Adipocyte (in vitro differentiated cells): ENCODE data around the gene PSMD3.
"Not testable (repeated sequence)": the region's sequence is repeated elsewhere in the genome, so short reads cannot be mapped to it uniquely, and the experiment has no call there.

Experiments used
- DNase-seq: peaks from one replicate; pipeline ENCODE4 v3.0.0-alpha.2; 2015; ENCODE audit warnings: low read depth
- H3K27me3 ChIP-seq: replicated peaks from 2 replicates; pipeline ENCODE4 v1.7.0; 2013; ENCODE audit warnings: mild to moderate bottlenecking, low read length, moderate library complexity; ENCODE audit not compliant: control insufficient read depth, insufficient read depth
- H3K36me3 ChIP-seq: 2 replicates; pipeline ENCODE4 v1.7.0; 2013; ENCODE audit warnings: low read length, mild to moderate bottlenecking, moderate library complexity; ENCODE audit not compliant: control insufficient read depth, insufficient read depth, severe bottlenecking
- H3K4me1 ChIP-seq: 2 replicates; pipeline ENCODE4 v1.7.0; 2013; ENCODE audit warnings: mild to moderate bottlenecking, low read length, moderate library complexity; ENCODE audit not compliant: control insufficient read depth, insufficient read depth
- H3K4me3 ChIP-seq: 2 replicates; pipeline ENCODE4 v1.7.0; 2013; ENCODE audit warnings: mild to moderate bottlenecking, low read length, moderate library complexity
- H3K9ac ChIP-seq: 2 replicates; pipeline ENCODE4 v1.7.0; 2013; ENCODE audit warnings: mild to moderate bottlenecking, low read length, moderate library complexity
- H3K9me3 ChIP-seq: 2 replicates; pipeline ENCODE4 v1.7.0; 2013; ENCODE audit warnings: mild to moderate bottlenecking, low read length, moderate library complexity; ENCODE audit not compliant: control insufficient read depth

PSMD3 gene

DNA sequence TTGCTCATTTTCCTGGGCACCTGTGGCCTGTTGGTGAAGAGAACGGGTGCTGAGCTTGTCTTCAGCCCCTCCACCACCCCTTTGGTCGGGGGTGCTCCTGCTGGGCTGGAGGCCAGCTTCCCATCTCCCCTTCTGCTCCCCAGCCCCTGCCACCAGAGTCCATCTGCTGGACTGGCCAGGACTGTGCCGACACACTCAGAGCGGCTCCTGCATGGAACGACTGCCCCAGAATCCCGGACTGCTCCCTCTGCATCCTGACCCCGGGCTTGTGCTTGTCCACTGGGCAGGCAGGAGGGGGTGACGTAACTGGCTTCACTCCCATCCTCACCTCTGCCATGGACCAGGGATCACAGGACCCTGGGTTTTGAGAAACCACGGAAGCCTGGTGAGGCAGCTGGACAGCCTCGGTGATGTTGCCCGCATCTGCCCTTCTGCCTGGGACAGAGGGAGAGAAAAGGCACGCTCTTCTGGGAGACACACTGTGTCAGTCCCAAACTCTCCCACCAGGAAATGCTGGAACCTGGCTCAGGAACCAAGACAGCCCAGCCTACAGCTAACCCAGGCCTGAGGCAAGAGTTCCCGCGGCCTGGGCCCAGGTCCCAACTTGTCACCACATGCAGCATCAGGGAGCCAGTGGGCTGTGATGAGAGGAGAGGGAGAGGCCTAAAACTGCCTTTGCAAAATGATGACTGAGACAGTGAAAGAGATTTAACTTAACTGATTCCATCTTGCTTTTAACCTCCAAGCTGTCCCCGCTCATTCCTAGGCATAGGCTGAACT lies 33.9 kb upstream of the PSMD3 start:
- DNase-seq = no peak
- Histone ChIP-seq H3K27me3 (peaks cover 3% of the 10 kb centered on the region), H3K9me3 (no peaks in the 10 kb centered on the region), H3K36me3 (no peaks in the 10 kb centered on the region), H3K4me3 (no peak overlapping the region), H3K9ac (no peak overlapping the region), H3K4me1 (peaks cover 11% of the 10 kb centered on the region)

GRCh38 chr17:39948489-39948828 lies 32.1 kb upstream of the PSMD3 start:
- H3K4me1 ChIP-seq = peaks cover 15% of the 10 kb centered on the region
- not testable (repeated sequence) for H3K36me3 ChIP-seq, DNase-seq, H3K4me3 ChIP-seq, H3K9ac ChIP-seq, H3K27me3 ChIP-seq, H3K9me3 ChIP-seq

GRCh38 chr17:39949028-39949427 lies 31.6 kb upstream of the PSMD3 start:
- H3K4me1 ChIP-seq = peaks cover 15% of the 10 kb centered on the region
- DNase-seq = no peak
- no peaks in the 10 kb centered on the region for H3K36me3 ChIP-seq
- H3K27me3 ChIP-seq = peaks cover under 1% of the 10 kb centered on the region
- H3K9me3 ChIP-seq = no peaks in the 10 kb centered on the region
- no peak overlapping the region for H3K4me3 ChIP-seq
- H3K9ac ChIP-seq = no peak overlapping the region

DNA sequence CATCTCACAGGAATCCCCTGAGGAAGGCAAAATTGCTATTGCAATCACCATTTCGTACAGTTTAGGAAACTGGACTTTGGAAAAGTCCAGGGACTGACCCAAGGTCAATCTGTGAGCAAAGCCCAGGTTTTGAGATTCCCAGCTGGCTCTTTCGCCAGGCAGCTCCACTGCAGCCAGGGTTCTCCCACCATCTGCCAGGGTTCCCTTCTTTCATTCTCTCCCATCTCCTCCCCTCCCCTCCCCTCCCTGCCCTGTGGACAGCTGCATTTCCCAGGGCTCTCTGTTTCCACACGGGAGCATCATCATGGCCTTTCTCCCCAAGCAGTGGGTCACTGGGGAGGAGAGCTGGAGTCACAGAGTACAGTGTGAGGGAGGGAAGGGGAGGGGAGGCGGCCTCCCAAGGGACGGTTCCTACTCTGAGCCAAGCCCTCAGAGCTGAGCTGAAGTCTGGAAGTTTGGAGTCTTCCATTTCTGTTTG lies 29.7 kb upstream of the PSMD3 start:
- H3K36me3 ChIP-seq = no peaks in the 10 kb centered on the region
- DNase-seq = no peak
- no peaks in the 10 kb centered on the region for H3K9me3 ChIP-seq
- no peaks in the 10 kb centered on the region for H3K27me3 ChIP-seq
- H3K4me3 ChIP-seq = no peak overlapping the region
- no peak overlapping the region for H3K9ac ChIP-seq
- peaks cover 15% of the 10 kb centered on the region for H3K4me1 ChIP-seq

DNA sequence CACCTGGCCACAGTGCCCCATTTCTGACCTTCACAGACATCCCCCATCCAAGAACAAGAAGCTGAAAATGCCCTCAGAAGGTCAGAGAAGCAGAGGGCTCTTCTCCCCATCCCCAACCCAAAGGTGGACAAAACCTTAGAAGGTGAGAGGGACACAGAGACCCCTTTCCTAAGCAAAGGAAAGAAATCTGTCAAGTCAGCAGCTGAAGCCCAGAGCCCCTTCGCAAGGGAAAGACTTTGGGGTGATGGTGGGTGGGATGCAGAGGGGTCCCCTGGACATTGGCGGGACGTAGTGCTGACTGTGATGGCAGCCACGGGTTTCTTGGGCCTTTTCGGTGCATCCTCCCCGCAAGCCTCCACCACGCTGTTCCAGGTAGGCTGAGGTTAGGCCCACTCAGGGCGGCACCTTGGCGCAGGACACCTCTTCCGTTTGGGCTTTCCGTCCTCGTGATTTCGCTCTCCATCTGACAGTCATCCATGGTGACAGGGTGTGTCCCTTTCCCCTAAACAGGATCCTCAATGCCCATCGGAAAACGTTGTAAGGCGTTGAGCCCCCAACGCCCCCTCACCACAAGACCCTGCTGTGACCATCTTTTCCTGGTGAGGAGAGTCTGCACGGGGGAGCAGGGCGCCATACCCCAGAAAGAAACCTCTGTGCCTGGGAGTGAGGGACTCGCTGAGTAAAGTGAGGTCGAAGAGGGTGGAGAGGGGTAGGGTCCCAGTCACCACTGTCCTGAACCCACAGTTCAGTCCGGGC lies 28.5 kb upstream of the PSMD3 start:
- DNase-seq = no peak
- Histone ChIP-seq H3K36me3 (no peaks in the 10 kb centered on the region), H3K4me3 (peak overlapping the region; percentile 75), H3K27me3 (no peaks in the 10 kb centered on the region), H3K9ac (peak overlapping the region; percentile 65), H3K9me3 (no peaks in the 10 kb centered on the region), H3K4me1 (peaks cover 15% of the 10 kb centered on the region)

GRCh38 chr17:39952680-39953470 lies 27.7 kb upstream of the PSMD3 start:
- Histone ChIP-seq H3K27me3 (no peaks in the 10 kb centered on the region), H3K4me3 (peak overlapping the region; percentile 75), H3K9me3 (no peaks in the 10 kb centered on the region), H3K36me3 (no peaks in the 10 kb centered on the region), H3K4me1 (peaks cover 15% of the 10 kb centered on the region), H3K9ac (peak overlapping the region; percentile 65)
- peak; percentile 98 for DNase-seq

- H3K9ac ChIP-seq = peak overlapping the region; percentile 32
- H3K4me1 ChIP-seq = peaks cover 15% of the 10 kb centered on the region
- no peaks in the 10 kb centered on the region for H3K27me3 ChIP-seq
- H3K4me3 ChIP-seq = peak overlapping the region; percentile 64
- no peak for DNase-seq
- no peaks in the 10 kb centered on the region for H3K9me3 ChIP-seq
- no peaks in the 10 kb centered on the region for H3K36me3 ChIP-seq
Observed at GRCh38 chr17:39953471-39953888, 27.1 kb upstream of the PSMD3 start.

GRCh38 chr17:39954876-39955275 lies 25.7 kb upstream of the PSMD3 start:
- Histone ChIP-seq H3K4me1 (peaks cover 15% of the 10 kb centered on the region), H3K36me3 (no peaks in the 10 kb centered on the region), H3K4me3 (no peak overlapping the region), H3K27me3 (no peaks in the 10 kb centered on the region), H3K9ac (no peak overlapping the region), H3K9me3 (no peaks in the 10 kb centered on the region)
- DNase-seq = no peak

DNA sequence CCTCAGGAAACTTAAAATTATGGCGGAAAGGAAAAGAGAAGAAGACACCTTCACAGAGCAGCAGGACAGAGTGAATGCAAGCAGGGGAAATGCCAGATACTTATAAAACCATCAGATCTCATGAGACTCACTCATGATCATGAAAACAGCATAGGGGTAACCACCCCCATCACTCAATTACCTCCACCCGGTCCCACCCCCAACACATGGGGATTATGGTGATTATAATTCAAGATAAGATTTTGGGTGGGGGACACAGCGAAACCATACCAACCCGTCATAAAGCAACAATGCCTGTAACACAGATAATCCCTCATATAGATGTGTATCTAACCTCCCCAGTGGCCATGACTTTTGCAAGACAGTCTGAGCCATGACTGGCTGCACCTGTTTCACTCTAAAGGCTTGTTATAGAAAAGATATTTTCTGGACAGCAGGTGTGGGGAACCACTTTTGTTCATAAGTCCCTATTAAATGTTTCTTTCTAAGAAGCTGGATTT lies 24.8 kb upstream of the PSMD3 start:
- H3K4me1 ChIP-seq = peaks cover 10% of the 10 kb centered on the region
- H3K9ac ChIP-seq = no peak overlapping the region
- H3K4me3 ChIP-seq = no peak overlapping the region
- no peaks in the 10 kb centered on the region for H3K9me3 ChIP-seq
- no peaks in the 10 kb centered on the region for H3K36me3 ChIP-seq
- no peaks in the 10 kb centered on the region for H3K27me3 ChIP-seq
- no peak for DNase-seq

DNA sequence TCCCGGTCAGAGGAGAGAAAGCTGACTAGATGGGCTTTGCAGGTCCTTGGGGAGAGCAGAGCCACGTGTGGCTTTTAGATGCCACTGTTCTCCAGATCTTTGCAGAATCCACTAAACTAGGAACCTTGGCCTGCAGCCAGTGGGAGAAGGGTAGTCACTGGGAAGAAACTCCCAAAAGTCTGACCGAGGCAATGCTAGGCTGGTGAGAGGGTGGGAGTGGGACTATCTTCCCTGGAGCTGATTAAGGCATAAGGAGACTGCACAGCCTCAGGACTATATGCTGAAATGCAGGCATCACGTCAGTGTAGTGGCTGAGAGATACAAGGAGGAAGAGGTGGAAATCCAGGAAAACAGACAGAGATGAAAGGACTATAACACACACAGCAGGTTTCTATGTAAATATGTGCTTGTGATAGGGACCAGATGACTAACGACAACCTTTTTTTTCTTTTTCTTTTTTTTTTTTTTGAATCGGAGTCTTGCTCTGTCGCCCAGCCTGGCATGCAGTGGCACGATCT lies 20.0 kb upstream of the PSMD3 start:
- no peak for DNase-seq
- no peak overlapping the region for H3K4me3 ChIP-seq
- no peak overlapping the region for H3K9ac ChIP-seq
- no peaks in the 10 kb centered on the region for H3K36me3 ChIP-seq
- H3K4me1 ChIP-seq = no peaks in the 10 kb centered on the region
- H3K27me3 ChIP-seq = no peaks in the 10 kb centered on the region
- H3K9me3 ChIP-seq = no peaks in the 10 kb centered on the region
